SK-N-SH (cell line): Measurements from ENCODE around the gene RBM17.

Experiments used
- CTCF ChIP-seq: fragments of 200-600 bp; sonication (generic); IDR thresholded peaks from 2 replicates; pipeline ENCODE4 v1.6.1; 2017; ENCODE audit warnings: antibody characterized with exemption, mild to moderate bottlenecking, moderate library complexity
- EZH2phosphoT487 ChIP-seq: fragments of 200-600 bp; sonication (generic); IDR thresholded peaks from 2 replicates; pipeline ENCODE4 v1.6.1; 2017; ENCODE audit warnings: low read depth, mixed run types, mild to moderate bottlenecking, antibody characterized with exemption, moderate library complexity, borderline replicate concordance
- FOXM1 ChIP-seq: IDR thresholded peaks from 2 replicates; pipeline ENCODE4 v1.4.0; 2012; ENCODE audit warnings: low read depth, mild to moderate bottlenecking
- MAX ChIP-seq: IDR thresholded peaks from 2 replicates; pipeline ENCODE4 v1.4.0; 2012; ENCODE audit warnings: low read depth
- MXI1 ChIP-seq: IDR thresholded peaks from 2 replicates; pipeline ENCODE4 v1.6.1; 2012; ENCODE audit warnings: mild to moderate bottlenecking, low read depth, low read length, improper control_type of control experiment
- POLR2AphosphoS5 ChIP-seq: IDR thresholded peaks from 2 replicates; pipeline ENCODE4 v1.6.1; 2012; ENCODE audit warnings: low read depth, low read length
- REST ChIP-seq: IDR thresholded peaks from 2 replicates; pipeline ENCODE4 v1.6.1; 2012; ENCODE audit warnings: mild to moderate bottlenecking, low read depth, low read length, moderate library complexity
- SIN3A ChIP-seq: IDR thresholded peaks from 2 replicates; pipeline ENCODE4 v1.6.1; 2012; ENCODE audit warnings: low read depth, mild to moderate bottlenecking, low read length, moderate library complexity, borderline replicate concordance
- SMC3 ChIP-seq: IDR thresholded peaks from 2 replicates; pipeline ENCODE4 v1.6.1; 2012; ENCODE audit warnings: low read depth, low read length, improper control_type of control experiment
- USF1 ChIP-seq: IDR thresholded peaks from 2 replicates; pipeline ENCODE4 v1.4.0; 2012; ENCODE audit warnings: low read depth, borderline replicate concordance
- ZBTB33 ChIP-seq: IDR thresholded peaks from 2 replicates; pipeline ENCODE4 v1.4.0; 2012; ENCODE audit warnings: low read depth, borderline replicate concordance

- TF ChIP-seq POLR2AphosphoS5 (peak; percentile 71; the same call in 1 of the 2 replicates), MXI1 (no peak; the same call in 1 of the 2 replicates), CTCF (no peak), ZBTB33 (no peak), EZH2phosphoT487 (no peak), MAX (peak; percentile 94), FOXM1 (no peak), REST (no peak), SIN3A (no peak), SMC3 (no peak), USF1 (peak; percentile 50; the same call in 1 of the 2 replicates)
Measured at GRCh38 chr10:6163364-6164270, 74.8 kb downstream of the RBM17 start.
